Measurements from ENCODE around the gene KCTD6.

The KCTD6 gene

DNA sequence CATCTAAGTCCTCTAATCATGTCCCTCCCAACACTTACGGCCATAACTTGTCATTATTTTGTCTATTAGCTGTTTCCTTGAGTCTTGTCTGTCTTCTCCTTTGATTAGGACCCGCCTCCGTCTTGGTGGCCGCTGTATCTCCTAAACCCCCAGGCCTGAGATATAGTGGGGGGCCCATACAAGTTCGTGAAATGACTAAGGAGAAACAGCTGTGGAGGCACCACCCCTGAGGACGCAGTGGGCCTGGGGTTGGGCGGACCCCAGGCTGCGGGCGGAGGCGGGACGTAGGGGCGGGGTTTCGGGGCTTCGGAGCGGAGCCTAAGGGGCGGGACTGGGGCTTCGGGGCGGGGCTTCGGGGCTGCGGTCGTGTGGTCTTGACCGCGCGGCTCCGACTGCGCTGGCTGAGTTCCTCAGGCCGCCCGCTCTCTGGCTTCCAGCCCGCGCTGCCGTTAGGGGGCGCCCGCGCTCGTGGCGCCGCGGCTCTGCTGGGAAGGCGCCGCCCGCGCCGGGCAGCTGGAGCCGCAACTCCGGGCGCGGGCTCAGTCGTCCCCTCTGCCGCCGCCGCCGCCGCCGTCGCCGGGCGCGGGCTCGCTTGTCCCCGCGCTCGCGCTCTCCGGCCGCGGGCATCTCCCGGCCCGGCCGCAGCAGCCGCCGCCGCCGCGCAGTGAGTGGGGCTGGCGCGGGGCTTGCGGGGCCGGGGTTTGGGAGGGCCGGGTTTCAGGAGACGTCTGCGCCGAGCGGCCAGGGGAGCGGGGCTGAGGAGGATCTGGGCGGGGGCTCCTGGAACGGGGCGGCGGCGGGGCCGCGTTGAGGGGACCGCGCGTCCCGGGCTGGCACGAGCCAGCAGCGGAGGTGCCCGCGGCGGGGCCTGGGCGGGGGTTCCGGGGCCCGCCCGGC lies at the start of gene KCTD6:
TSS of gene KCTD6 (plus strand) at position 591 of the 897 bp plus-strand sequence. CDS start 6,660 bp downstream, outside the sequence.
- peak; percentile 74 to 81 for DNase-seq (ENCODE audit: low read depth in 2 of 2)

DNA sequence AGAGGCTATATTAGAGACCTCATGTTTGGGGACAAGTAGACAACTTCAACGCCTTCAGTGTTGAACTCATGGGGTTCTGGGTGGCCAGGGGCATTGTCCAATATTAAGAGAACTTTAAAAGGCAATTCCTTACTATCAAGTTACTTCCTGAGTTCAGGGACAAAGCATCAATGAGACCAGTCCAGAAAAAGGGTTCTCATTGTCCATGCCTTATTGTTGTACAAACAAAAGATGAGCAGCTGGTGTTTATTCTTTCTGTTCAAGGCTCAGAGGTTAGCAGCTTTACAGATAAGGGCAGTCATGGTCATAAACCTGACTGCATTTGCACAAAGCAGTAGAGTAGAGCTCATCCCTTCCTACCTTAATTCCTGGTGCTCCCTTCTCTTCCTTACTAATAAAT lies 39.7 kb upstream of the KCTD6 start:
- DNase-seq (ENCODE audit: low read depth in 2 of 2): no peak

DNA sequence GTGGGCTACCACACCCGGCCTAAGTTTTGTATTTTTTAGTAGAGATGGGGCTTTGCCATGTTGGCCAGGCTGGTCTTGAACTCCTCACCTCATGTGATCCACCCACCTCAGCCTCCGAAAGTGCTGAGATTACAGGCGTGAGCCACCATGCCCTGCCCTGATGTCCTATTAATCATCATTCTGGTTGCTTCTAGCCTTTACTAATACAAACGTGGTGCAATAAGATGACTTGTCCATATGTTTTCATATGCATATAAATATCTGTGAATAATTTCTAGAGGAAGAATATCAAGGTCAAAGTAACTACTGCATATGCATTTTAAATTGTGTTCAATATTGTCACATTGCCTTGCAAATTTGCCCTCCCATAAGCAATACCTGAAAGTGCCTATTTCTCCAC lies 32.7 kb upstream of the KCTD6 start:
- no peak for DNase-seq (ENCODE audit: low read depth in 2 of 2)

- no peak for DNase-seq (ENCODE audit: low read depth in 2 of 2)
Observed at GRCh38 chr3:58462829-58463180, 29.1 kb upstream of the KCTD6 start.

- peak; percentile 36 to 43 for DNase-seq (ENCODE audit: low read depth in 2 of 2)
Observed at GRCh38 chr3:58463181-58463941, 28.5 kb upstream of the KCTD6 start.

- no peak for DNase-seq (ENCODE audit: low read depth in 2 of 2)
Observed at GRCh38 chr3:58463942-58464271, 28.0 kb upstream of the KCTD6 start.

DNA sequence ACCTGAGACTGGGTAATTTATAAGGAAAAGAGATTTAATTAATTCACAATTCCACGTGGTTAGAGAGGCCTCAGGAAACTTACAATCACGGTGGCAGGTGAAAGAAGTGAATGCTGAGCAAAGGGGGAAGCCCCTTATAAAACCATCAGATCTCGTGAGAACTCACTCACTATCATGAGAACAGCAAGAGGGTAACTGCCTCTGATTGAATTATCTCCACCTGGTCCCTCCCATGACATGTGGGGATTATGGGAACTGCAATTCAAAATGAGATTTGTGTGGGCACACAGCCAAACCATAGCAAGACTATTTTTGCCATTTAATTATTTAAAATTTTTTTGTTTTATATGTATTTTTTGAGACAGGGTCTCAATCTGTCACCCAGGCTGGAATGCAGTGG lies 27.0 kb upstream of the KCTD6 start:
- no peak for DNase-seq (ENCODE audit: low read depth in 2 of 2)

- DNase-seq (ENCODE audit: low read depth in 2 of 2): no peak
Observed at GRCh38 chr3:58466899-58467563, 24.9 kb upstream of the KCTD6 start.

- DNase-seq (ENCODE audit: low read depth in 2 of 2): no peak
Observed at GRCh38 chr3:58469096-58469495, 22.8 kb upstream of the KCTD6 start.

GRCh38 chr3:58470363-58471024 lies 21.4 kb upstream of the KCTD6 start:
- no peak for DNase-seq (ENCODE audit: low read depth in 2 of 2)

GRCh38 chr3:58471025-58471887 lies 20.6 kb upstream of the KCTD6 start:
- DNase-seq (ENCODE audit: low read depth in 2 of 2): no peak

- no peak for DNase-seq (ENCODE audit: low read depth in 2 of 2)
Observed at GRCh38 chr3:58473275-58473674, 18.6 kb upstream of the KCTD6 start.

DNA sequence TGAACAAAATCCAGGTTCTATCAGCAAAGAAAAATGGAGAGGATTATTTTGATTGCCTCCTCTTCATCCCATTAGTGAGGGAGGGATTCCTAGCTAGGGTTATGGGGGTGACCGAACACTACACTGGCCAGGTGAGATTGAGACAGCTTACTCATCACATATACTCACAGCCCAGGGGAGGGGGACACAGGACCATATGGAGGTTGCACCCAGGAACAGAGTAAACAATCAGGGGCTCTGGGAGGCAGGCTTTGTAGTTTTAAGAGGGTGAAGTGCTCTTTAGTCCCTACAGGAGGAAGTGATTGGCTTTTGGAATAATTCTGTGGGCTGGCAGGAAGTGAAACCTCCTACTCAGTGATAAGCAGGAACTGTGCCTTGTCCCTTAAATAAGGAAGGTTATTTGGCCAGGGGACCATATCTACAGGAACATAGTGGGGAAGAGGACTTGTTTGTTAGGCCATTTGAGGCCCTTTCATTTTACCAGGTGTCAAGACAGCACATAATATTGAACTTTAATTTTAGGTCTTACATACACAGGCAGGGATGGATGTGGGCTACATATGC lies 17.5 kb upstream of the KCTD6 start:
- no peak for DNase-seq (ENCODE audit: low read depth in 2 of 2)

GRCh38 chr3:58474967-58475578 lies 16.8 kb upstream of the KCTD6 start:
- DNase-seq (ENCODE audit: low read depth in 2 of 2): no peak

- no peak for DNase-seq (ENCODE audit: low read depth in 2 of 2)
Observed at GRCh38 chr3:58478781-58479180, 13.1 kb upstream of the KCTD6 start.

GRCh38 chr3:58480309-58480708 lies 11.6 kb upstream of the KCTD6 start:
- no peak for DNase-seq (ENCODE audit: low read depth in 2 of 2)

DNA sequence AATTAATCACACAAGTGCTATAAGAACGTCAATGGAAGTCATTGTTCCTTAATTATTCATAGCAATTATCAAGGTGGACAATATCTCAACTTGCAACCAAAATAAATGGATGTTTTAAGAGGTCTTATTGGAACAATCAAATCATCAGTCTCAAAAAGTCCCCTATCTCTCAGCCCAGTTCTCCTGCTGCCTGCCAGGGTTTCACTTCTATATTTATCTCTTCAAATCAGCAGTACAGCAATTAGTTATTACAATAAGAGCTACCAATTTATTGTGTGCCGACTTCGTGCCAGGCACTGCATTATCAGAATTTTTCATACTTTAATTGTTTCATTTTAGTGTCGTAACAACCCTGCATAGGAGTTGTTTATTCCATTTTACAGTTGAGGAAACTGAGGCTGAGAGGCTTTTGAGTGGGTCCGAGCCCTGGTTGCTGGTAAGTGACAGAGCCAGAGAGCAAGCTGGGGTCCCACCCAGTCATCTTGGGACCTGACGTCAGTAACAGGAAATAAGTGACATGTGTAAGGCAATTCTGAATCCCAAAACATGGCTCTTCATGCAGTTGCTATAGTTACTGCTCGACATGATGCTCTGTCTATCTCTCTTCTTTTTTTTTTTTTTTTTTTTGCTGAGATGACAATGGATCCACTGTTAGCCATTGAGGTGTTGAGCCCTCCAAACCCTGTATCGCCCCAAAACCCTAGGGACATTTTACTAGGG lies 8.8 kb upstream of the KCTD6 start:
- DNase-seq (ENCODE audit: low read depth in 2 of 2): no peak

DNA sequence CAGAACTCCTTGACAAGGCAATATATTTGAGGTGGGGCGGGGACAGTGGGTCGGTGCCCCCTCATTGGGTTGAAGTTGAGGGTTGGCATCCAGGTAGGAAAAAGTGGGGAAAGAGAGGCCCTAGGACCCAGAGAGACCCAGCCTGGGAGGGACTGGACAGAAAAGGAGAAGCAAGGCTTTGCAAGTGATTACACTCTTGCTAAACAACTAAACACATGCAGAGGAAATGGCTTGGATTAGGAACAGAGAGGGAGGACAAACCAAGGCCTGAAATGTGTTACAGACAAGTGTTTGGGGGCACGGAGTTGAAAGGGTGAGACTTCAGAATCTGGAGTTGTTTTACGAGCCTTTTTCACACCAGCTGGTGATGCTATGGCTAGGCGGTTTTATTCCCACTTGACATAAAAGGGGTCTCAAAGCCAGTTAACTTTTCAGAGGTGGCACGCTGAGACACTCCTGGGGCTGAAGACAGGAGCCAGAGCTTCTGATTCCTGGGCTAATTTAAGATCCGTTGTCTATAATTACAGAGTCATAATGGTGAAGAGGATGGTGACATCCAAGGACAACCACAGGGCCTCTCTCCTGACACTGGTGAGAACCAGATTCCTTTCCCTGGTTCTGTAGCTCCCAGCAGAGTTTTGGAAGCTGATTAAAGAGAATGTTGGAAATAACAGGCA lies 7.7 kb upstream of the KCTD6 start:
- DNase-seq (ENCODE audit: low read depth in 2 of 2): no peak

DNA sequence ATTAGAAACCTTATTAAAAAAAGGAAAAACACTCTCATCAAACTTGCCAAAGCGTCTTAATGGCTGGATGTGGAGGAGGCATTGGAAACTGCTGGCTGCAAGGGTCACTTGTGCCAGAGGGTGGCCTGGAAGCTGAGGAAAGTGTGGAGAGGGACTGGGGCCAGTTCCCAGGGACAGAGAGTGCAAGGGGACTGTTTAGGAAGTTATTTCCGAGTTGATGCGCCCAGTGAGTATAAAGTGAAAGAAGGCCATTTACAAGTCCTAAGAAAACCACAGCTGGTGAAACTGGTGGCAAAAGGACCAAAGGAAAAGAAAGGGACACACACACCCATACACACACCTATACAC lies 7.2 kb upstream of the KCTD6 start:
- no peak for DNase-seq (ENCODE audit: low read depth in 2 of 2)

All from stimulated activated CD4-positive, alpha-beta T cell treated with anti-CD3 and anti-CD28 coated beads, Interleukin-1b, Interleukin-23, amount 100 ng/mL, for 1 hour (primary cell).